HG02938 (cell line): ENCODE results near the gene GNG2.

Experiments used
- ATAC-seq: cut with Tn5 transposase; IDR thresholded peaks from one replicate; pipeline ENCODE4 v1.9.1; 2021; ENCODE audit warnings: mild to moderate bottlenecking, moderate library complexity; ENCODE audit not compliant: unreplicated experiment

Gene GNG2

DNA sequence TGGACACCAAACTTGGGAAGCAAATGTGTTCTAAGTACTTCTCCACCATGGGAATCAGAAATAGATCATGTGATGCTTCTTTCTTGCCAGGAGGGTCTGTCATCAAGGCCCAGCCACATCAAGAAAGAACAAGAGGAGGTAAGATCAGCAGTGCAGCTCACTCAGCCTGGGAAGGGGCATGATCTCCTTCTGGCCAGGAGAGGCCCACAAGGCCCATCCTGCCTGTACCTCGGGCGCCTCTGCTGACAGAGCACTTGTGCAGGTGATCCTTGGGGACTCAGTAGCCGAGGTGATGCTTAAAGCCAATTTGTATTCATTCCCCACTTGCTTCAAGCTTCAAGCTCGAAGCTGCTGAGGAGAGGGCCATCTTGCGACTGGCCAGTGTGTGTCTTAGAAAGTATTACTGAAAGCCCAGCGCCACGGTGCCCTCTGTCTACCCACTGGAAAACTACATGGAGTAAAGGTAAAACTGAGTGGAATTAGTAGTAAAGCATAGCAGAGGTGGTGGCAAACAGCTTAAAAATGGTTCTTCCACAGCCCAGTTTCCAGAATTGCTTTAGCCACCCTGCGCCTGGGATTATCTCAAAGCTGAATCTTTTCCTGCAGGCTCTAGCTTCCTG, 155.1 kb downstream of the GNG2 start:
- ATAC-seq = no peak

GRCh38 chr14:52018252-52018651, 157.8 kb downstream of the GNG2 start:
- no peak for ATAC-seq

DNA sequence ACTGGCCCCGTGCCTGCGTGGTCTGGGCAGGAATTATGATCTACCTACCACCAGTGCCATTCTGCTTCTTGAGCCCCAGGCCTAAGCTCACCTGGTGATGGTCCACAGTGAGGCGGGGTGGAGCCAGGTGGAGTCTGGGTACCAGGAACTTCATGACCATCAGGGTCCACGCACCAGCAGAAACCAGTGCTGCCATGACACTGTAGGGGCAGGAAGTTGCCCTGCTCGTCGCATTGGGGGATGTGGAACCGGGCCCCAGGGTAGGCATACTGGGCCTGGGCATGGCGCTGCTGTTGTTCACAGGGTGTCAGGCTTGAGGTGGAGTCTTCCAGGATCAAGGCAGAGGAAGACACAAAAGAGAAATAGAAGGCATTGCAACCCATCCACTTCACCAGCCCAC, 158.6 kb downstream of the GNG2 start:
- no peak for ATAC-seq
